HepG2 (cell line): ENCODE measurements around the gene MSRB2.

Experiments used
- KAT8 ChIP-seq: IDR thresholded peaks from 2 replicates; pipeline ENCODE4 v1.6.1; 2016; ENCODE audit warnings: missing genetic modification reagents, missing compliant biosample characterization
- XRCC5 ChIP-seq: fragments of 200-400 bp; formaldehyde crosslinking; optimal IDR thresholded peaks from 2 replicates; pipeline ENCODE3; 2017; ENCODE audit warnings: mild to moderate bottlenecking, low read length
- ZC3H4 ChIP-seq: sonication (generic); formaldehyde crosslinking; IDR thresholded peaks from 2 replicates; pipeline ENCODE4 v1.4.0; 2020; ENCODE audit warnings: missing genetic modification reagents, borderline replicate concordance
- TF ChIP-seq, protein P1 (sequence below): sonication (generic); formaldehyde crosslinking; IDR thresholded peaks from 2 replicates; pipeline ENCODE4 v1.5.0; 2020; ENCODE audit warnings: missing genetic modification reagents

DNA sequence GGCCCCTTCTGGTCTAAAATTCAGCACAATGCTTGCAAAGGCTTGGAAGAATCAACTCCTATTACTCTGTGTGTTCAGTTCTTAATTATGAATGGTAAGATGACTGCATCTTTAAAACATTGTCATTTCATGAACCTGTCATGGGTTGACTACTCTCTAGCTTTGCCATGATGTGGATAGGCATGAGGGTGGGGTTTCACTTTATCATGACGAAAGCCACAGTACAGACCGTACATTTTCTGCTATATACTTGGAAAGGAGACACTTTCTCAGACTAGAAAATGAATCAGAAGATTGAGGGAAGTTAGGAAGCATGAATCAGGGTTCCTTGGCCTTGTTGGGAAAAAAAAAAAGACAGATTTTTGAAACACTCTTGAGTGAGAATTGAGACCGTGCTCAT lies 19.7 kb upstream of the MSRB2 start:
- TF ChIP-seq KAT8 (CRISPR knock-in tag), result no peak
- TF ChIP-seq, protein P1, sequence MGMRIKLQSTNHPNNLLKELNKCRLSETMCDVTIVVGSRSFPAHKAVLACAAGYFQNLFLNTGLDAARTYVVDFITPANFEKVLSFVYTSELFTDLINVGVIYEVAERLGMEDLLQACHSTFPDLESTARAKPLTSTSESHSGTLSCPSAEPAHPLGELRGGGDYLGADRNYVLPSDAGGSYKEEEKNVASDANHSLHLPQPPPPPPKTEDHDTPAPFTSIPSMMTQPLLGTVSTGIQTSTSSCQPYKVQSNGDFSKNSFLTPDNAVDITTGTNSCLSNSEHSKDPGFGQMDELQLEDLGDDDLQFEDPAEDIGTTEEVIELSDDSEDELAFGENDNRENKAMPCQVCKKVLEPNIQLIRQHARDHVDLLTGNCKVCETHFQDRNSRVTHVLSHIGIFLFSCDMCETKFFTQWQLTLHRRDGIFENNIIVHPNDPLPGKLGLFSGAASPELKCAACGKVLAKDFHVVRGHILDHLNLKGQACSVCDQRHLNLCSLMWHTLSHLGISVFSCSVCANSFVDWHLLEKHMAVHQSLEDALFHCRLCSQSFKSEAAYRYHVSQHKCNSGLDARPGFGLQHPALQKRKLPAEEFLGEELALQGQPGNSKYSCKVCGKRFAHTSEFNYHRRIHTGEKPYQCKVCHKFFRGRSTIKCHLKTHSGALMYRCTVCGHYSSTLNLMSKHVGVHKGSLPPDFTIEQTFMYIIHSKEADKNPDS, result no peak
- TF ChIP-seq ZC3H4 (CRISPR knock-in tag), result no peak
- TF ChIP-seq XRCC5, result no peak
